HG02885 (cell line): Measurements from ENCODE around the gene CERS6.
"Not testable (repeated sequence)": the region's sequence is repeated elsewhere in the genome, so short reads cannot be mapped to it uniquely, and the experiment has no call there.

Source experiments
- ATAC-seq: cut with Tn5 transposase; IDR thresholded peaks from one replicate; pipeline ENCODE4 v1.9.1; 2021; ENCODE audit warnings: mild to moderate bottlenecking; ENCODE audit not compliant: unreplicated experiment, poor library complexity

The CERS6 gene

DNA sequence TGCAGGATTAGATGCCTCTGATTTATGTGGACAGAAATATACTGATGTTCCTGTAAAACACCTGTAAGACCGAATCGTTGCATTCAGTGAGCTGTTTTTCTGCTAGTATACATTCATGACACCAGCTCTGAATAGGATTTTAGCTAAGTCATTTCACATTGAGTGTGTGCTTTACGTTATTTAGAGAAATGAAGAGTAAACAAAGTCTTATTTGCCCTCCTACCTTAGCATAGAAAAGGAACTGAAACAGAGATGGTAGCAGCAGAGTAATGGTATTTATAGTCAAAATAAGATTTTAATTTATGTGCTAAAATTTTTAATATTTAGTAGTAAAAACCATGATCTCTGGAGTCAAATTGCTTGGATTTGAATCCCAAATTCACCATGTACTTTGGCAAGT, 168.0 kb downstream of the CERS6 start:
- ATAC-seq, result peak; percentile 60

DNA sequence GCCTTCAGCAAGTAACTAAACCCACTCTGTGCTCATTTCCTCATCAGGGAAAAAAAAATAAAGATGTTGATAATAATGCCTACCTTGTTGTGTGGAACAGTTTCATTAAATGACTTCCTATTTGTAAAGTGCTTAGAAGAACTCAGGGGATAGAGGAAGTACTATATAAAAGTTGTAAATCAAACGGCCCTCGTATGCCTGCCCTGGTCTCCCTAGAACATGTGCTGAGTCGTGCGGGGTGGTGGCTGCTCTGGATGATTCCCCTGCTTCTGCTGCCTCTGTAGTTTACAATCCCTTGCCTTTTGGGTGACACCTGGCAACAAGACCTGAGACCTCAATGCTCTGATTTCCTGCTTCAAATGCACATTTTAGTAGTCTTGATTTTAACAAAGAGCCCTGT, 170.0 kb downstream of the CERS6 start:
- ATAC-seq, result no peak

DNA sequence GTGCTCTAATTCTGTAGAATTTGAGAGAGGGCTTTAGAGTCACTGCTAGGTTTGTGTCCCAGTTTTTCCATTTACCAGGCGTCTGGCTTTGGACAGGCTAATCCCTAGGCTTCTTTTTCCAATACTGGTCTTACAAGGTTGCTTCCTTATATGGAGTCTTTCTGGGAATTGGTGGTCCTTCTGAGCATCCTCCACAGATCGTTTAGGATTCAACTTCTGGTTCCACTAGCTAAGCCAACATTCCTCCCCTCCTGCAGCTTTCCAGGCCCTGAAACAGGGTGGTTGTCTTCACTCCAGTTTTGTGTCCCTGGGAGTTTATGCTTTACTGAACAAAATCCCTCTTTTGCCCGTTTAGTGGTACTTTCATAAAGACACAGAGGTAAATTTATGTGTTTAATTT, 170.6 kb downstream of the CERS6 start:
- ATAC-seq, result no peak

DNA sequence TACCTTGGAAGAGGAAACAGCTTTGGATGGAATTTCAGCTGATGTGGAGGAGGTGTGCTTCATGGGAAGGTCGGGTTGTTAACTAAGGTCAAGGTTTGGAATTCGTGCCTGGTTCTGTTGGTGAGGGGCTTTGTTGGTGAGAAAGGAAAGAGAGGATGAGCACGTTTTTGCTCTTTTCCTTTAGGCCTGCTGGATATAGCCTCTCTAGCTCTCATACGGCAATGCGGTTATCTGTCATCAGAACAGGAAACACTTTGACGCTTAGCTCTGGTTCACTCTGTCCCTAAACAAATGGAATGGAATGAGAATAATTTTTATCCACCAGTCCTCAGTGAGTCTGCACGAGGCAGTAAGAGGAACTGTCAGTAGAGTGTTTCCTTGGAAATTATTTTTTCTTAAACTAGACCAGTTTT, 176.6 kb downstream of the CERS6 start:
- no peak for ATAC-seq

DNA sequence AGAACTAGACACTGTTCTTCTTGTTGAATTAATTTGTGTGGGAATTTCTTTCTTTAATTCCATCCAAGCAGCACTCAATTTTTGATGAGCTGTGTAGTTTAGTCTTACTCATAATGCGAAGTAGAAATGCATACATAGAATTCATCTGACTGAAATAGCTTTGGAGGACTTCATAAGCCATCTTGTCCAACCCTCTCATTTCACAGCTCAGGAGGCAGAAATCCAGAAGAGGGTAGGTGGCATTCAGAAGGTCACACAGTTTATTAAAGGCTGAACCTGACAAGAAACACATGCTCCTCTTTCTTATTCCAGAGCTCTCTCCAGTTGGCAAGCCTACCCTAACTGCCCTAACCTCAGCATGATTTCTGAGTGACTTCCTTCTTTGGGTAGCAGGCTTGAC, 177.1 kb downstream of the CERS6 start:
- ATAC-seq, result no peak

DNA sequence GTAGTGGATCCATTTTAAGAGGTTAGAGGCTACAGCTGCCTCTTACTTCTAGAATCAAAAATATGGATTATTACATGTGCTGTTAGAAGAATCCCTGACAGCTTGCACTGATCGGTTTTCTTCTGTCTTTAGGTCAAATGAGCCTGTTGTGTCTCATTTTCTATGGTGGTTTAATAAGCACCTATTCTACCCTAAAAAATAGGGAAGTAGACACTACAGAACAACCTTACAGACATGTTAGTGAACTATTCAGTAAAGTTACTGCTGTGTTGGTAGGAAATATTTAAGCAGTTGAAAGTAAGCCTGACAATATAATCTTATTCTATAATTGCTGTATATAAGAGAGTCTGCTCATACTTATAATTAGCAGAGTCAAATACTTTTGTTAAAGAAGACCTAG, 177.8 kb downstream of the CERS6 start:
- ATAC-seq, result peak; percentile 58

DNA sequence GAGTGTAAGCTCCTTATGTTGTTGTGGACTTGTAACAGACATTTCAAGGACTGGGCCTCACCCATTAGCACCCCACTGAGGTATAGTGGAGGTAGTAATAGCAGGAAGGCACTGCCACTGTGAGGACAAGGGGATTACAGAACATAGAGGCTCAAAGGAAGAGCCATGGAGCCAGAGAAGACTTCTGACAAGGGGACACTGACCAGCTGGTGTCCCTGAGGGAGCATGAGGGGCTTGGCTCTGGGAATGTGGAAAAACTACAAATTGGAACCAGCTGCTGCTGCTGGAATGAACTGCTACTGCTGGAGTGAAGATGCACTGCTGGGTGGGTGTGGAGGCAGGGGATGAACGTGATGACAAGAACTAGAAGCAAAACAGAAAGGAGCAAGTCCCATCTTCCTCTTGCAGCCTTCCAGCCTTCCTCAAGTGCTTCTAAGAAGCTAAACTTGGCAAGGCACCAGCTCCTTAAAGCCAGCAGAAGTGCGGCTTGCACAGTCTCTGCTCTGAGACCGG, 179.0 kb downstream of the CERS6 start:
- ATAC-seq, result peak; percentile 46

DNA sequence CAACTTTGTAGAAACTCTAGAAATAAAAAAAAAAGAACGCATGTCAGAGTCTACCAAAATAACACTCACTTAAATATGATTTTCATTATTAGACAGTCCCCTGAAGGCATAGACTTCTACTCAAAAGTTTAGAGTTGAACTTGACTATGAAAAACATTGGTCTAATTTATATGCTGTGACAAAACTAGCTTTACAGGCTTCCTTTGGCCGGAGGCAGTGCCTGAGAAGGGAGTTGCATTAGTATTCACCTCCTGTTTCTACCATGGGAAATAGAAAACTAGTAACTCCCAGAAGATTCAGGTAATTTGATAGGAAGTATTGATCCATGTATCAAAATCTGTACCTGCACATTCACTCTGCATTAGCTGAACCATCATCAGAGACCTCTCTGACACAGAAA, 182.9 kb downstream of the CERS6 start:
- no peak for ATAC-seq

DNA sequence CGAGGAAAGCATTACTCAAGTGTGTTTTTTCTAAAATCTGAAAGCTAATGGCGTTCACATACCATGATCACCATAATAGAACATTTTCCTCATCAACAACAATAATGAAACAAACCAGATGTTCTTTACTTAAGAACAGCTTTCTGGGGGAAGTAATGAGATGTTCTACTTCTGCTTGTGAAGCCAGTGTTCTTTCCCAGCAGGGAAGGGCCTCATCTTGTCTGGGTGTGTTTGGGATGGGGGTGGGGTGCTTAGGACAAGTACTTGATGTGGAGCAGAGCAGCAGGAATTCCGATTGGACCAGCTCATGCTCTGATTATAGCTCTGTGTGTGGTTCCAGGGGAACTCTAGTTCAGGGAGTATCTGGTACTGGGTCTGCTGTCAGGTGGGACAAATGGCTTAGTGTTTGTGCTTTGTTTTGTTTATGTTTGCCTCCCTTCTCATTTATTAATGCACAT, 183.4 kb downstream of the CERS6 start:
- no peak for ATAC-seq

DNA sequence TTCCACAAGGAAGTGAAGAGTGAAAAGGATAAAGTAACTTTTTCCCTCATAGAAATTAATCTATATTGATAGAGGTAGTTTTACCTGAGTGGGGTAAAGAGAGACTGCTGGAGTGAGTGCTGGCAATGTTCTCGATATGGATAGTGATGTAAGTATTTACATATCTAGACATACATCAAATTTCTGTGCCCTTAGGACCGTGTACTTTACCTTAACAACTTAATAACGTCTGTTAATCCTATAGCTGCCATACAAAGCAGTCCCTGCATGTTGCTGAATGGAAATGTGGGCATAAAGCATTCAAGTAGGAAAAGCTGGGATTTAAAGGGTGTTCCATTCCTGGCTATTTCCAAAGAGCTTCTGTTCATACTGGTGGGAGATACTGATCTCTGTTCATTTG, 184.0 kb downstream of the CERS6 start:
- no peak for ATAC-seq

DNA sequence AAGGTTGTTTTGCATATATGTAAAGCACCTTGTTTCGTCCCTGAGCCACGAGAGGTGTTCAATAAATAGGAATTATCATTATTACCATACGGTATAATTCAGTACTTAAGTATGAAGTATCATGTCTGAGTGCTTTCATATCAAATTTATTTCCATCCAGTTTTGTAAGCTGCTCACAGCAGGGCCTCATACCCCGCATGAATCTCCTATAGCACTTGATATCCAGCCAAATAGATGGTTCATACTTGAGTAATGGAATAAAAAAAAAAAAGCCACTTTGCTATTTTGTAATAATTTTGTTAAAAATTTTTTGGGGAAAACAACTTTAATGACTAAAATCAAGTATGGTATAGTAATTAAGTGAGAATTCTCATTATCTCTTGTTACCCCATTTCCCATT, 185.6 kb downstream of the CERS6 start:
- ATAC-seq, result no peak

DNA sequence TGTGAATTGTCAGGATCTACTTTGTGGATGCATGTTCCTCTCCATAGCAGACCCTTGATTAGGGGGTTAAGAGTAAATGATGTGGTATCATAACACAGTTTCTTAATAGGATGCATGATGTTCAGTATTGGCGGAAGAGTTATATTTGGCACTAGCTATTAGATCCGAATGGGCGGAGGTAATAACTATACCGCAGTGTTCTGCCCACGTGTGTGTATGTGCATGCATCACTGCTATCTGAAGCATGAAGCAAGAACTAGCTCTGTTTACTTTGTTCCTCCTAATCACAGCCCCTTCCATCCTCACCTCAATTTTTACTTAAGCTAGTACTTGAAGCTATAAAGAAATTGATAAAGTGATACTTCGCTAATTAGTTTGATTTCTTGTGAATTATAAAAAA, 186.8 kb downstream of the CERS6 start:
- ATAC-seq, result no peak

DNA sequence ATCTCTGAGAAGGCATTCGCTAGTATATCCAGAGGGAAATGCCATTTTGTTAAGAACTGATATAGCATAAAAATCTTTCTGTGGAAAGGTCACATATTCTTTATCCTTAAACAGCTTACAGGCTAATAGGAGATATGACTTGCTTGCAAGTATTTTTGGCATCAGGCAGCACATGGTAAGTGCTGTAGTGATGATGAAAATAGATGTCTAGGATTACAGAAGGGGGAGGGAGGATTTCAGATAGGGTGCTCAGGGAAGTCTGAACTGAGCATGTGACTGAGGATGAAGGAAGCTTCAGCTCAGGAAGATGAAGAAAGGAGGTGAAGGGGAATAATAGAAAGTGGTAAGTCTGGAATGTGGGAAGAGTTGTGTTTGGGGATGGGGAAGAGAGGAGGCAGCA, 187.9 kb downstream of the CERS6 start:
- no peak for ATAC-seq

DNA sequence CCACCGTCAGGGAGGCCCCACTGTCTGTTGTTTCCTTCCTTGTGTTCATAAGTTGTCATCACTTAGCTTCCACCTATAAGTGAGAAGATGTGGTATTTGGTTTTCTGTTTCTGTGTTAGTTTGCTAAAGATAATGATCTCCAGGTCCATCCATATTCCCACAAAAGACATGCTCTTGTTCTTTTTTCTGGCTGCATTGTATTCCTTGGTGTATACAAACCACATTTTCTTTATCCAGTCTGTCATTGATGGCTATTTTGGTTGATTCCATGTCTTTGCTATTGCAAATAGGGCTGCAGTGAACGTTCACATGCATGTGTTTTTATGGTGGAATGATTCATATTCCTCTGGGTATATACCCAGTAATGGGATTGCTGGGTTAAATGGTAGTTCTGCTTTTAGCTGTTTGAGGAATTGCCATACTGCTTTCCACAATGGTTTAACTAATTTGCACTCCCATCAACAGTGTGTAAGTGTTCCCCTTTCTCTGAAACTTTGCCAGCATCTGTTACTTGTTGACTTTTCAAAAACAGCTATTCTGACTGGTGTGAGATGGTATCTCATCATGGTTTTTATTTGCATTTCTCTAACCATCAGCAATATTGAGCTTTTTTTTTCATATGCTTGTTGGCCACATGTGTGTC, 189.7 kb downstream of the CERS6 start:
- no peak for ATAC-seq

DNA sequence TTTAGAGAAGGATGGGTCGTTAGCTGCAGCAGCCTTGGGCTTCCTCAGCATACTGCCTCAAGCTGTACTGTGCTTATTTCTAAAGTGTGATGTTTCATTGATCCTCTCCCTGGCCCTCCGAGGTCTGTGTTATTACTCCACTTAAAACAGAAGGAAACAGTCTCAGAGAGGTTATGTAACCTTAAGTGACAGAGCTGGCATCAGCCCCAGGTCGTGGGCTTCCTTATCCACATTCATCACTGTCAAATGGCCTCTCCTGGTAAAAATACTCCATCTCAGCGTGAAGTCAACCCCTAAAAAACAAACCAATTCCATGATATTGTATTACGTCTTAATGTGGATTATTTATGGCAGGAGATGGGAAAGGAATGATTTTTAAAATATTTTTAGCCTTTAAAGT, 193.0 kb downstream of the CERS6 start:
- ATAC-seq, result no peak

DNA sequence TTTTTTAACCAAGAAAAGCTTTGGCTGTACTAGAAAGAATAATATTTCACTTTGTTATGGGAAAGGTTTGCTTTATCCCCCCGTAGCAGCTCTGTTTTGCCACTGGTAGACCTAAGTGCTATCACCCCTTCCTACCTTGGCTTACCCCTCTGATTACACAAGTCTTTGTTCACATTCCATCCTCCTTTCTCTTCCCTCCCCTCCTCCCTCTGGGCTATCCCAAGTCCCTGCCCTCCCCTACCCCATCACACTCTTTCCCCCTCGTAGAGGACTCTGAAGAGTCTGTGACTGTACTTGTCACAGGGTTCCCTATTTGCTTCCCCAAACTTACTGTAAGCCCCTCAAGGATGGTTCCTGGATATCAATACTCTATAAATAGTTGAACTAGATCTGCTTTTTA, 193.5 kb downstream of the CERS6 start:
- no peak for ATAC-seq

DNA sequence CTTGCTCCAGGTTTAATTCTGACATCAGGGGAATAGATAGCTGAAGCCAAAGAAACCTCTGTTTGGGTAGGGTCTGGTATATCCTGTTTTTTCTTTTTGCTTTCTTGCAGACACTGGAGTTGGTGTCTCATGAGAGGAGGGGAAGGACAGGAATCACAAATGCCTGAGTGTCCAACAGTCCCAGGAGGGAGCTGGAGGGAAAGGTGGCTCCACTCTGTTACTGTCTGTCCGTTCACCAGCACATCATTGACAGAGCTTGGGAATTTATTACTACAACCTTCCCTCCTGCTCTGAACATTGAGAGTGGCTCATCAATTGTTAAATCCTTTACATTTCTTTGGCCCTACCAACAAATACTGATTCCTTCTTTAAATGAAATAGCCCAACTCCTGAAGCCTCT, 194.1 kb downstream of the CERS6 start:
- no peak for ATAC-seq

DNA sequence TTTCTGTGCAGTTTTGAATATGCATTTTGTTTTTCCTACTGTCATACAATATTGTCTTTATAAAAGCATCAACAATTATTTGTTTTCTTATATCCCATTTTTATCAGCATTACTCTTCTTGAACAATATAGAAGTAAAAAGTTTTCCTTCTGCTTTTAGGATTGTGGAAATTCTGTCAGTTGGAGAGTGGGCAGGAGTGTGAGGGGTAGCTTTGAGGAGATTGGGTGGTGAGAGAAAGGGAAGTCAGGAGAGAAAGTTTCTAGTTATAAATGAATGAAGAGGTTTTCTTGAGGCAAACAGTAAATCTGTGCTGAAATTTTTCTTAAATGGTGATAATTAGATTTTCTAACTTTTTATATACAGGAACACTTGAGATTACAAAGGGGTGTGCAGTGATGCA, 194.7 kb downstream of the CERS6 start:
- ATAC-seq, result no peak

DNA sequence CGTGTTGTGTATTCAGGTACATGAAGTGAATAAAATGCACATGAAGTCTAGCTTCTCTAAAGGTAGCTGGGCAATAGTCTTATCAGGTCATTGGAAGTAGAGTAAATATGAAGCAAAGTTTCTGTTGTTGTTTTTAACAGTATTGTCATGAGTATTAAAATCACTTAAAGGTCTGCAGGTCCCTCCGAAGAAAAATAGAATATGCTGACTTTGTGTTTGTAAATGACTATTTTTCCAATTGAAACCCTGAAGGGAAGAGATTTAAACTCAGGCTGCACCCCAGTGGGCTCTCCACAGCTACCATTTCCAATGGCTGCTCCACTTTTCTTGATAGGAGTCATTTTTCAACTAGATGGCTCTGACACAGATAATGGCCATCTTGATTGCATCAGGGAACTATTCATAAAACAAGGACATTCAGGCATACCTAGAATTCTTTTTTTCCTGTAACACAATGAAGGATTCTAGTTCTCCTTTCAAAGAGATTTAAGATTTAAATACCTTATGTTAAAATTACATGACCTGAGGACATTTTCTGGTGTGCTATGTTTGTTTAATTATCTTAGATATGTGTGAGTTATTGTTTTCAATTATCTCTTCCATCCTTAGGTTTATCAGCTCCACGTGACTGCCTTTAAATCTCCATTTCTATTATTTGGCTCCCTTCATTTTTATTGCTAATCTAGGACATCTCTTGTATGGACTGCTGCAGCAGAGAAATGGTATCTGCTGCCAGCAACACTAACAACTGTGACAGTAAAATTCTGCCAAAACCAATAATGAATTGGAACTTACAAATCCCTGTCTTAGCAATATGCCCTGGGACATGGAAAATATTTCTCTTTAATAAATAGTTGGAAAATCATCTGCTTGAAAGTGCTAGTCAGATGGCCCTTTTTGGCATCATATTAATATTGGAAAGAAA, 197.2 kb downstream of the CERS6 start:
- ATAC-seq, result no peak

DNA sequence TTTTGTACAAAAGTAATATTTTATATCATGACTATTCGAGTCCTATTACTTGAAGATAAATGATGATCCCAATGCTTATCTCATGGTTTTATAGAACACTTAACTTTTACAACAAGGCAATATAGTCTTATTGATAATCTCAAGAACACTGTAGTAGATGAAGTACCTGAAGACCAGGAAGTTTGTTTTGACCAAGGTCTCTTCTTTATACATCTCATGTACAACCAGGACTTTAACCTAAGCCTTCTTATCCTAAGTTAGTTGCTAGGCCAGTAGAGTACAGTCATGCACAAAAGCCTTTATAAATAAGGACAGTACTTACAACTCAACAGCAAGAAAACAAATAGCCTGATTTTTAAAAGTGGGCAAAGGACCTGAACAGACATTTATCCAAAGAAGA, 198.6 kb downstream of the CERS6 start:
- ATAC-seq, result no peak

DNA sequence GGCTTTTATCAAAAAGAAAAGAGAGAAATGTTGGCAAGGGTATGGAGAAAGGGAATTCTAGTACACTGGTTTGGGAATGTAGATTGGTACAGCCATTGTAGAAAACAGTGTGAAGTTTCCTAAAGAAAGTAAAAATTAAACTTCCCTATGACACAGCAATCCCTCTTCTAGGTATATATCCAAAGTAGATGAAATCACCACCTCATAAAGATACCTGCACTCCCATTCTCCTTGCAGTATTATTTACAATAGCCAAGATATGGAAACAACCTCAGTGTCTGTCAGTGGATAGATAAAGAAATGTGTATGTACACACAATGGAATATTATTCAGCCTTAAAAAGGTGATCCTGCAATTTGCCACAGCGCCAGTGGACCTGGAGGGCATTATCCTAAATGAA, 199.1 kb downstream of the CERS6 start:
- ATAC-seq, result no peak

DNA sequence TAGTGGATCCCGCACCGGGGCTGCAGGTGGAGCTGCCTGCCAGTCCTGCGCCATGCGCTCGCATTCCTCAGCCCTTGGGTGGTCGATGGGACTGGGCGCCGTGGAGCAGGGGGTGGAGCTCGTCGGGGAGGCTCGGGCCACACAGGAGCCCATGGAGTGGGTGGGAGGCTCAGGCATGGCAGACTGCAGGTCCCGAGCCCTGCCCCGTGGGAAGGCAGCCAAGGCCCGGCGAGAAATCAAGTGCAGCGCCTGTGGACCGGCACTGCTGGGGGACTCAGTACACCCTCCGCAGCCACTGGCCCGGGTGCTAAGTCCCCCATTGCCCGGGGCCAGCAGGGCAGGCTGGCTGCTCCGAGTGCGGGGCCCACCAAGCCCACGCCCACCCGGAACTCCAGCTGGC, 201.3 kb downstream of the CERS6 start:
- not testable (repeated sequence) for ATAC-seq
